ENCODE data around the gene SEPTIN2.
A peak's percentile ranks its signal among the peaks of the same experiment; 100 is the strongest.

SEPTIN2 gene

DNA sequence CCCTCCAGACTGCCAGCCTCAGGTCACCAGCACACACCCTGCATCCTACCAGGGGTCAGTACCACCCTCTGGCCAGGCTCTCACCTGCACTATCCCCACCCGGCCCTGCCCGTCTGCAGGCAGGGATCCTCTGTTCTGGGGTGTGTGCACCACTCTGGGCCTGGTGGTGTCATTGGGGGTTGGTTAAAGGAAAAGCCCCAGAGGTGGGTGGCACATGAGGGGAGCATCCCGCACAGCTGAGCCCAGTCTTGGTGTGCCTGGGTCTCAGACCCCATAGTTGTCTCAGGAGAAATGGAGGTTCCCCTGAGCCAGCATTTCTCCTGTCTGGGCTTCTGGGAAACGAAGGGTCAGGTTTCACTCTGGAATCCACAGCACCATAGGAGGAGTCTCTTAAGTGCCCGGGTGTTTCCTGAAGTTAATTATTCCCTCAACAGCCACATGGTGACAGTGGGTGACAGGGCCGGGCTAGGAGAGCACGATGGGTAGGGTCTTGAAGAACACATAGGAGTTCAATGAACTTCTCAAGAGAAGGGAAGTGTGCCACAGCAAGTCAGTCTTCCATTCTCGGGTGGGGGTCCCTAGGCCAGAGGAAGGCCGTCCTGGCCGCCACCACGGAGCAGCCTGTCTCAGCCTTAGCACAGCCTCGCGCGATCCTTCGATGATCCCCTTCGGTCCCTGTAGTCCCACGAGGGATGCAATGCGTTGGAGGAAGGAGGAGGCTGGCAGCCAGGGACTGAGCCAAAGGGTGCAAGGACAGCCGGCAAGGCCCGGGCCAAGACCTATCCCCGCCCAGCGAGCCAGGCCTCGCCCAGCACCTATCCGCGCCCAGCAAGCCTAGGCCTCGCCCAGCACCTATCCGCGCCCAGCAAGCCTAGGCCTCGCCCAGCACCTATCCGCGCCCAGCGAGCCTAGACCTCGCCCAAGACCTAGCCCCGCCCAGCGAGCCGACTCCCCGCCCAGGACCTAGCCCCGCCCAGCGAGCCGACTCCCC lies 39.2 kb downstream of the SEPTIN2 start:
- TF ChIP-seq, protein P1, sequence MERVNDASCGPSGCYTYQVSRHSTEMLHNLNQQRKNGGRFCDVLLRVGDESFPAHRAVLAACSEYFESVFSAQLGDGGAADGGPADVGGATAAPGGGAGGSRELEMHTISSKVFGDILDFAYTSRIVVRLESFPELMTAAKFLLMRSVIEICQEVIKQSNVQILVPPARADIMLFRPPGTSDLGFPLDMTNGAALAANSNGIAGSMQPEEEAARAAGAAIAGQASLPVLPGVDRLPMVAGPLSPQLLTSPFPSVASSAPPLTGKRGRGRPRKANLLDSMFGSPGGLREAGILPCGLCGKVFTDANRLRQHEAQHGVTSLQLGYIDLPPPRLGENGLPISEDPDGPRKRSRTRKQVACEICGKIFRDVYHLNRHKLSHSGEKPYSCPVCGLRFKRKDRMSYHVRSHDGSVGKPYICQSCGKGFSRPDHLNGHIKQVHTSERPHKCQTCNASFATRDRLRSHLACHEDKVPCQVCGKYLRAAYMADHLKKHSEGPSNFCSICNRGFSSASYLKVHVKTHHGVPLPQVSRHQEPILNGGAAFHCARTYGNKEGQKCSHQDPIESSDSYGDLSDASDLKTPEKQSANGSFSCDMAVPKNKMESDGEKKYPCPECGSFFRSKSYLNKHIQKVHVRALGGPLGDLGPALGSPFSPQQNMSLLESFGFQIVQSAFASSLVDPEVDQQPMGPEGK (CRISPR knock-in tag; IDR thresholded peaks at IDR 0.05; ENCODE audit: borderline replicate concordance): no peak
- TF ChIP-seq ZFP3 (CRISPR knock-in tag; IDR thresholded peaks at IDR 0.05): peak; percentile 96
- peak; percentile 62 for ATAC-seq

DNA sequence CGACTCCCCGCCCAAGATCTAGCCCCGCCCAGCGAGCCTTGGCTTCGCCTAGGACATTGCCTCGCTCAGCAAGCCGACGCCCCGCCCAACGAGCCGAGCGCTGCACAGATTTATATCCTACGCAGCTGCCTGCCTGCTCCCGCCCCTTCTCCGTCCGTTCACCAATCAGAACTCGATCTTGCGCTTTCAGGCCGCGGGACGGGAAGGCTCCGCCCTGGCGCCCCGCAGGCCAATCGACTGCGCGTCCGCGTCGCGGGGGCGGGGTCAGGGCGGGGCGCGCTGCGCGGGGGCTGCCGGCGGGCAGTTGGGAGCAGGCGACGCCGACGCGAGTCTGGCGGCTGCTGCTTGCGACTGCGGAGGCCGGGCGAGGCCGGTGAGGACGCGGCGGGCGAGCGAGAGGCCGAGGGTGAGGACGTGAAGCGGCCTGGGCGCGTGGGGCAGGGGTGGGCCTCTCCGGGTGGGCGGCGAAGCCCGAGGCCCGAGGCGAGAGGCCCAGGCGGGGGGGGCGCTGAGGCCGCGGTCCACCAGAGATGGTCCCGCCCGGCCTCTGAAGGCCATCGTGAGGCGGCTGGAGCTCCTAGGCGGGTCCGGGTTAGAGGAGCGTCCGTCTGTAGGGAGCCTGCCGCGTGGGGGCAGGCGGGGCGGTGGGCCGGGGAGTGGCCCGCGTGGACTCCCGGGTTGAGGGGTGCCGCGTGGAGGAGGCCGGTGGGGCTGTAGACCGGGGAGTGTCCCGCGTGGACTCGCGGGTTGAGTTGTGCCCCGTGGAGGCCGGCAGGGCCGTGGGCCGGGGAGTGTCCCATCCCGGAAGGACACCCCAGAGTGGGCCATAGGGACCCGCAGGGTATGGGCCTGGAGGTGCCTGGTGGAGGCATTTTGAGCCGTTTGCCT lies 40.5 kb downstream of the SEPTIN2 start, which contains the start of gene FARP2:
TSS of gene FARP2 (plus strand) at position 303 of the 888 bp plus-strand sequence. CDS start 16,823 bp downstream, outside the sequence.
- peak; percentile 91 for ATAC-seq
- TF ChIP-seq ZNF70 (CRISPR knock-in tag; IDR thresholded peaks at IDR 0.05) (no peak), ZC3H10 (CRISPR knock-in tag; IDR thresholded peaks at IDR 0.05) (no peak)
- TF ChIP-seq, protein P2, sequence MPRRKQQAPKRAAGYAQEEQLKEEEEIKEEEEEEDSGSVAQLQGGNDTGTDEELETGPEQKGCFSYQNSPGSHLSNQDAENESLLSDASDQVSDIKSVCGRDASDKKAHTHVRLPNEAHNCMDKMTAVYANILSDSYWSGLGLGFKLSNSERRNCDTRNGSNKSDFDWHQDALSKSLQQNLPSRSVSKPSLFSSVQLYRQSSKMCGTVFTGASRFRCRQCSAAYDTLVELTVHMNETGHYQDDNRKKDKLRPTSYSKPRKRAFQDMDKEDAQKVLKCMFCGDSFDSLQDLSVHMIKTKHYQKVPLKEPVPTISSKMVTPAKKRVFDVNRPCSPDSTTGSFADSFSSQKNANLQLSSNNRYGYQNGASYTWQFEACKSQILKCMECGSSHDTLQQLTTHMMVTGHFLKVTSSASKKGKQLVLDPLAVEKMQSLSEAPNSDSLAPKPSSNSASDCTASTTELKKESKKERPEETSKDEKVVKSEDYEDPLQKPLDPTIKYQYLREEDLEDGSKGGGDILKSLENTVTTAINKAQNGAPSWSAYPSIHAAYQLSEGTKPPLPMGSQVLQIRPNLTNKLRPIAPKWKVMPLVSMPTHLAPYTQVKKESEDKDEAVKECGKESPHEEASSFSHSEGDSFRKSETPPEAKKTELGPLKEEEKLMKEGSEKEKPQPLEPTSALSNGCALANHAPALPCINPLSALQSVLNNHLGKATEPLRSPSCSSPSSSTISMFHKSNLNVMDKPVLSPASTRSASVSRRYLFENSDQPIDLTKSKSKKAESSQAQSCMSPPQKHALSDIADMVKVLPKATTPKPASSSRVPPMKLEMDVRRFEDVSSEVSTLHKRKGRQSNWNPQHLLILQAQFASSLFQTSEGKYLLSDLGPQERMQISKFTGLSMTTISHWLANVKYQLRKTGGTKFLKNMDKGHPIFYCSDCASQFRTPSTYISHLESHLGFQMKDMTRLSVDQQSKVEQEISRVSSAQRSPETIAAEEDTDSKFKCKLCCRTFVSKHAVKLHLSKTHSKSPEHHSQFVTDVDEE (CRISPR knock-in tag; IDR thresholded peaks at IDR 0.05): no peak

DNA sequence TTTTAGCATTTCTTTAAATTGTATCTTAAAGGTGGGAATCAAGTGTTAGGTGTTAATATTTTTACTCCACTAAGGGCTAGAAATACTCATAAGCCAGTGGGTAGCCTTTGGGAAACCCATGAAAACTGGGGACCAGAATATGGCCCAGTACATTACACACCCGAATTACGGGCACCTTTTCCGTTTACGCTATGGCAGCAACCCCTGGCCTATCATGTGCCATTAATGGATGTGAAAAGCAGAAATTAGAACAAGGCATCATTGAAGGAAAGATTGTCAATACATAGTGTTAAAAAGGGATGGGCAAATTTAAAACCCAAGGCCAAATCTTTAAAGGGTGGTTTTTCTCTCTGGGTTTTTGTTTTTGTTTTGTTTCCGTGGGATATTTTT lies 41.1 kb downstream of the SEPTIN2 start:
- ATAC-seq: peak; percentile 4; the same call in 1 of the 3 replicates
- no peak for TF ChIP-seq ZNF8 (CRISPR knock-in tag; IDR thresholded peaks at IDR 0.05)
- no peak for TF ChIP-seq TCF4 (CRISPR knock-in tag; IDR thresholded peaks at IDR 0.05; ENCODE audit: borderline replicate concordance)
- no peak for TF ChIP-seq ZC3H10 (CRISPR knock-in tag; IDR thresholded peaks at IDR 0.05)
- TF ChIP-seq, protein P3, sequence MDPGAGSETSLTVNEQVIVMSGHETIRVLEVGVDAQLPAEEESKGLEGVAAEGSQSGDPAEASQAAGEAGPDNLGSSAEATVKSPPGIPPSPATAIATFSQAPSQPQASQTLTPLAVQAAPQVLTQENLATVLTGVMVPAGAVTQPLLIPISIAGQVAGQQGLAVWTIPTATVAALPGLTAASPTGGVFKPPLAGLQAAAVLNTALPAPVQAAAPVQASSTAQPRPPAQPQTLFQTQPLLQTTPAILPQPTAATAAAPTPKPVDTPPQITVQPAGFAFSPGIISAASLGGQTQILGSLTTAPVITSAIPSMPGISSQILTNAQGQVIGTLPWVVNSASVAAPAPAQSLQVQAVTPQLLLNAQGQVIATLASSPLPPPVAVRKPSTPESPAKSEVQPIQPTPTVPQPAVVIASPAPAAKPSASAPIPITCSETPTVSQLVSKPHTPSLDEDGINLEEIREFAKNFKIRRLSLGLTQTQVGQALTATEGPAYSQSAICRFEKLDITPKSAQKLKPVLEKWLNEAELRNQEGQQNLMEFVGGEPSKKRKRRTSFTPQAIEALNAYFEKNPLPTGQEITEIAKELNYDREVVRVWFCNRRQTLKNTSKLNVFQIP (CRISPR knock-in tag; IDR thresholded peaks at IDR 0.05; ENCODE audit: borderline replicate concordance, low read depth): no peak
- no peak for TF ChIP-seq PPARA (CRISPR knock-in tag; IDR thresholded peaks at IDR 0.05; ENCODE audit: borderline replicate concordance)
- TF ChIP-seq, protein P2 (CRISPR knock-in tag; IDR thresholded peaks at IDR 0.05): no peak
- TF ChIP-seq, protein P4, sequence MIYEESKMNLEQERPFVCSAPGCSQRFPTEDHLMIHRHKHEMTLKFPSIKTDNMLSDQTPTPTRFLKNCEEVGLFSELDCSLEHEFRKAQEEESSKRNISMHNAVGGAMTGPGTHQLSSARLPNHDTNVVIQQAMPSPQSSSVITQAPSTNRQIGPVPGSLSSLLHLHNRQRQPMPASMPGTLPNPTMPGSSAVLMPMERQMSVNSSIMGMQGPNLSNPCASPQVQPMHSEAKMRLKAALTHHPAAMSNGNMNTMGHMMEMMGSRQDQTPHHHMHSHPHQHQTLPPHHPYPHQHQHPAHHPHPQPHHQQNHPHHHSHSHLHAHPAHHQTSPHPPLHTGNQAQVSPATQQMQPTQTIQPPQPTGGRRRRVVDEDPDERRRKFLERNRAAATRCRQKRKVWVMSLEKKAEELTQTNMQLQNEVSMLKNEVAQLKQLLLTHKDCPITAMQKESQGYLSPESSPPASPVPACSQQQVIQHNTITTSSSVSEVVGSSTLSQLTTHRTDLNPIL (CRISPR knock-in tag; IDR thresholded peaks at IDR 0.05; ENCODE audit: low read depth): no peak
- TF ChIP-seq RARB (CRISPR knock-in tag; IDR thresholded peaks at IDR 0.05): no peak

DNA sequence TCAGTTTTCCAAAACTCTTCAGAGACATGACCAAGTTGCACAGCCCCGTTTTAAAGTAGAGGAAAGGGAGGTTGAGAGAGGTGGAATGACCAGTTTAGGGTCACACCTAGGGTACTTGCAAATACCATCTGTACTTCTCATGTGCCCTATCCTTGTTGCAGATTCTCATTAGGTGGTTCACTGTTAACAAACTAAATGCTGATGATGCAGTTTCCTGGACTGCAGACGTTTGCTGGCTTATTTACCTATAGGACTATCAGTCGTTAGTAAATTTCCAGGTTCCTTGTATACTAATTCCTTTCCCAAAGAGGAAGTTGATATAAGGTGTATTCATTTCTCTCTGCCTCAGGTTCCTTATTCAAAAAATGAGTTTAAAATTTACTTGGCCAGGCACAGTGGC lies 41.8 kb downstream of the SEPTIN2 start:
- ATAC-seq: no peak
- TF ChIP-seq ZC3H10 (CRISPR knock-in tag; IDR thresholded peaks at IDR 0.05) (no peak), BACH2 (CRISPR knock-in tag; IDR thresholded peaks at IDR 0.05; ENCODE audit: borderline replicate concordance) (no peak)
